RWPE1 (cell line): ENCODE measurements around the gene CYP27C1.
A peak's percentile ranks its signal among the peaks of the same experiment; 100 is the strongest.

Experiments used
- CTCF ChIA-PET: fragments of 350-600 bp; sonication (Branson Sonifier 250); formaldehyde crosslinking; extraction: SDS; loops from one replicate; lab custom pipeline; 2021; lab: Yijun Ruan, JAX
- POLR2A ChIA-PET: fragments of 400-600 bp; formaldehyde crosslinking; extraction: SDS; loops from one replicate; lab custom pipeline; 2020; ENCODE audit warnings: antibody characterized with exemption; ENCODE audit not compliant: low non-redundant PET; lab: Yijun Ruan, JAX
- DNase-seq: peaks from one replicate; pipeline ENCODE4 v3.0.0; 2012; ENCODE audit warnings: low spot score
- H3K27ac ChIP-seq: fragments of 450-650 bp; 2 replicates; pipeline ENCODE4 v1.5.1; 2017
- CTCF ChIP-seq: fragments of 450-650 bp; conservative IDR thresholded peaks from 2 replicates; pipeline ENCODE4 v1.5.1; 2017; ENCODE audit warnings: low read depth, mild to moderate bottlenecking

CYP27C1 gene

GRCh38 chr2:127155947-127156346 lies 64.2 kb downstream of the CYP27C1 start:
- CTCF ChIA-PET = no interaction called here
- TF ChIP-seq CTCF = no peak
- POLR2A ChIA-PET = no interaction called here
- DNase-seq = no peak
- no peak overlapping the region for H3K27ac ChIP-seq

GRCh38 chr2:127155028-127155581 lies 65.0 kb downstream of the CYP27C1 start:
- ChIA-PET CTCF (no interaction called here), POLR2A (no interaction called here)
- no peak for TF ChIP-seq CTCF
- DNase-seq = no peak
- H3K27ac ChIP-seq = no peak overlapping the region

- ChIA-PET POLR2A (no interaction called here), CTCF (interaction anchor here (0.6 kb wide), 1 partner anchor 21 kb away, joined by 3 read pairs; no protein-coding TSS in a partner anchor)
- no peak for TF ChIP-seq CTCF
- H3K27ac ChIP-seq = peak overlapping the region; percentile 37; the same call in 1 of the 2 replicates
- DNase-seq = no peak
These were observed 65.7 kb downstream of the CYP27C1 start for GRCh38 chr2:127154396-127154795.

GRCh38 chr2:127153691-127154158 lies 66.4 kb downstream of the CYP27C1 start:
- no peak for TF ChIP-seq CTCF
- peak overlapping the region; percentile 37; the same call in 1 of the 2 replicates for H3K27ac ChIP-seq
- ChIA-PET POLR2A (no interaction called here), CTCF (no interaction called here)
- peak; percentile 56 for DNase-seq

- CTCF ChIA-PET = interaction anchor here (0.6 to 0.9 kb wide), 2 partner anchors 46 to 98 kb away, joined by 3 to 4 read pairs; no protein-coding TSS in a partner anchor
- no peak for TF ChIP-seq CTCF
- DNase-seq = no peak
- H3K27ac ChIP-seq = no peak overlapping the region
- POLR2A ChIA-PET = no interaction called here
These were observed 69.1 kb downstream of the CYP27C1 start for GRCh38 chr2:127150996-127151395.

GRCh38 chr2:127149384-127149783 lies 70.7 kb downstream of the CYP27C1 start:
- peak; percentile 82 for DNase-seq
- TF ChIP-seq CTCF = no peak
- peak overlapping the region; percentile 84 for H3K27ac ChIP-seq
- ChIA-PET CTCF (interaction anchor here (0.6 kb wide), 1 partner anchor 15 kb away, joined by 3 read pairs; no protein-coding TSS in a partner anchor), POLR2A (no interaction called here)
